ENCODE data around the gene TOMM22.
"Not testable (repeated sequence)": the region's sequence is repeated elsewhere in the genome, so short reads cannot be mapped to it uniquely, and the experiment has no call there.

Gene TOMM22

GRCh38 chr22:38681582-38682335 is at the start of gene TOMM22:
TOMM22 (plus strand) TSS chr22:38681957; CDS start chr22:38681979, 22 bp downstream.
- peak; percentile 89 for DNase-seq (ENCODE audit: low spot score)

DNA sequence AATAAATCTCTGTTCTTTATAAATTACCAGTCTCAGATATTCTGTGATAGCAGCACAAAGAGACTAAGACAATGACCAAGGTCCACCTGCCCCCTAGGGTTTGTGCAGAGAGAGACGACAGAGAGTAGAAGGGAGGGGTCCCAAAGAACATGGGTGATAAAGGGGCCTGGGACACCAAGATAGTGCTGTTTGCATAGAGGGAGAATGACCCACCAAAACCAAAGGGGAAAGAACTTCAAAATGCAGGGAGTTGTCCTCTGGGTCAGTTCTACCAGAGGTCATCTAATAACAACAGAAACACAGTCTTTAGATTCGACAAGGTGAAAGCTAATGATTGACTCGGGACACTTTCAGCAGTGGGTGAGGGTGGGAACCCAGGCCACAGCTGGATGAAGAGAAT is 49.2 kb upstream of the TOMM22 start:
- DNase-seq (ENCODE audit: low spot score): no peak

- DNase-seq (ENCODE audit: low spot score): no peak
Measured at GRCh38 chr22:38638216-38638615, 43.5 kb upstream of the TOMM22 start.

GRCh38 chr22:38638728-38639127 is 43.0 kb upstream of the TOMM22 start:
- no peak for DNase-seq (ENCODE audit: low spot score)

GRCh38 chr22:38641476-38642040 is 40.2 kb upstream of the TOMM22 start:
- DNase-seq (ENCODE audit: low spot score): no peak

- not testable (repeated sequence) for DNase-seq (ENCODE audit: low spot score)
Measured at GRCh38 chr22:38644245-38644644, 37.5 kb upstream of the TOMM22 start.

- DNase-seq (ENCODE audit: low spot score): no peak
Measured at GRCh38 chr22:38645430-38645829, 36.3 kb upstream of the TOMM22 start.

GRCh38 chr22:38649841-38650522 is 31.8 kb upstream of the TOMM22 start:
- DNase-seq (ENCODE audit: low spot score): no peak

GRCh38 chr22:38652859-38653258 is 28.9 kb upstream of the TOMM22 start:
- no peak for DNase-seq (ENCODE audit: low spot score)

DNA sequence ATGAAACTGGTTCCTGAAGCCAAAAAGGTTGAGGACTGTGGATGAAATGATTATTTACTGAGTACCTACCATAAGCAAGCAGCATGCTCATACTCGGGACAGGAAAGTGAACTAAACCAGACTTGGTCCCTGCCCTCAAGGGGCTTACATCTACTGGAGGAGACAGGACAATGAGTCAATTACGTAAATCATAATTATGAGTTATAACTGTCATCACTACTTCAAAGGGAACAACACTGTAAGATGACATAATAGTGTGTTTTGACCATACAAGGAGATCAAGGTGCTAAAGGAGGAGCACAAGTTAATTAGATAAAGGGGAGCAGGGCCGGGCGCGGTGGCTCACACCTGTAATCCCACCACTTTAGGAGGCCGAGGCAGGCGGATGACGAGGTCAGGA is 28.0 kb upstream of the TOMM22 start:
- no peak for DNase-seq (ENCODE audit: low spot score)

- no peak for DNase-seq (ENCODE audit: low spot score)
Measured at GRCh38 chr22:38655519-38656255, 26.1 kb upstream of the TOMM22 start.

- DNase-seq (ENCODE audit: low spot score): peak; percentile 80
Measured at GRCh38 chr22:38656256-38657044, 25.3 kb upstream of the TOMM22 start, which contains the start of the genes CBY1 and FAM227A. CBY1 (plus strand) TSS chr22:38656638; CDS start chr22:38668055, 11,417 bp downstream. FAM227A (minus strand) TSS chr22:38656392; CDS start chr22:38650168, 6,224 bp downstream.

DNA sequence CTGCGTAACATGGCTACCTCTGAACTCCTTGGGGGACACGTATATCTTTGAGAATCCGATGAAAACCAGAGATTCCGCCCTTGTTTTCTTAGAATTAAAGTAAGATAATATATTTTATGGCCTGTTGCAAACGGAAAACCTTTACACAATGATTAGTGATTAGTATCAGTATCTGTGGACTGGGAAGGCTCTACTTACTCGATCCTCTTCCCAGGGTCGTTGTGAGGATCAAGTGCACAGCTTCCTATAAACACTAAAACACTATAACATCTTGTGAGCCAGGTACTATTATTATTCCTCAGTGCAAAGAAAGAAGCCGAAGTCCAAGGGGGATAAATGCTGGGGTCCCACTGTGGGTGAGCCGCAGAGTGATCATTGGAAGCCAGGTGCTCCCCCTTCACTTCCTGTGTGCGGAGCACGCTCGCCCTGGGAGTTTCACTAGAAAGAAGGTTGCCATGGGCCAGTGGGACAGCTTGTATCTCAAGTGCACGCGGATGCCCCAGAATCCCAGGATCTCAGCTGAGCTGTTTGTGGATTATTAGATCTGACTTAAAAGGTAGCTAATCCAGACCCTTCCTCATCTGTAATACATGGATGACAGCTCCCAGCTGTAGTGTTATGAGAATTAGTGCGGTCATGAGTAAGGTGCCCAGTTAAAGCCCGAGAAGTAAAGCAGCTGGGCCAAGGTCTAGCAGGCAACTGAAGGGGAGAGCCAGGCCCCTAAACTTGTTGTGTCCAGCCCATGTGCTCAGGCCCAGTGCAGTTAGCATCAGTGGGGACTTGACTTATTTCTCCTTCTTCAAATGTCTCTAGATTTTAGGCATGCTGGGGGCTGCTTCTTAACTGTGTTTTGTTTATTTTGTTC is 24.5 kb upstream of the TOMM22 start:
- DNase-seq (ENCODE audit: low spot score): peak; percentile 8

- DNase-seq (ENCODE audit: low spot score): no peak
Measured at GRCh38 chr22:38674888-38675287, 6.9 kb upstream of the TOMM22 start.

DNA sequence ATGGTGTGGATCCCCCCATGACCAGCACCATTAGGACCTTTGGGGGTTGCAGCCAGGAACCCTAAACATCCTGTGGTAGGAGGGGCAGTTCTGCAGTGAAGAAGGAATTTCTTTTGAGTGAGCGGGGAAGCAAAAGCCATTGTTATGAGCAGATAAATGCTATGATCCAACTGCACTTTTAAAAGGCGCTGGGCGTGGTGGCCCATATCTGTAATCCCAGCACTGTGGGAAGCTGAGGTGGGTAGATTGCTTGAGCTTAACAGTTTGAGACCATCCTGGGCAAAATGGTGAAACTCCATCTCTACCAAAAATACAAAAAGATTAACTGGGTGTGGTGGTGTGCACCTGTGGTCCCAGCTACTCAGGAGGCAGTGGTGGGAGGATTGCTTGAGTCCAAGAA is 5.9 kb upstream of the TOMM22 start:
- DNase-seq (ENCODE audit: low spot score): no peak

- DNase-seq (ENCODE audit: low spot score): no peak
Measured at GRCh38 chr22:38684895-38685294, 3.1 kb downstream of the TOMM22 start.

GRCh38 chr22:38685761-38686160 is 4.0 kb downstream of the TOMM22 start:
- no peak for DNase-seq (ENCODE audit: low spot score)

DNA sequence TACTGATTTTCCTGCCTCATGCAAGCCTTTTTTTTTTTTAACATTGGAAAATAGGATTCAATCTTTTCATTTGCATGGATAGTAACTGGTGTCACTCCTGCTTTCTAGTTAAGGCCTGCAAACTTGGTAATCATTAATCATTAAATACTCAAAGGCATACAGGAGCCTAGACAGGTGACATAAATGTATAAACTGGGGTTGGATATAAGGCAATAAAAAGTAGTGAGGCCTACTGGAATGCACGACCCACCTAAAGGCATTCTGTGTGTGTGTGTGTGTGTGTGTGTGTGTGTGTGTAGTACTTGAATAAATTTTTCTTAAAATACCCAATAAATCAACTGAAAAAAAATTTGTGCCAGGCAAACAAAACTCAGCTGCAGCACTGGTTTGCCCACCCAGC is 7.9 kb downstream of the TOMM22 start:
- DNase-seq (ENCODE audit: low spot score): no peak

GRCh38 chr22:38694049-38694448 is 12.3 kb downstream of the TOMM22 start:
- no peak for DNase-seq (ENCODE audit: low spot score)

DNA sequence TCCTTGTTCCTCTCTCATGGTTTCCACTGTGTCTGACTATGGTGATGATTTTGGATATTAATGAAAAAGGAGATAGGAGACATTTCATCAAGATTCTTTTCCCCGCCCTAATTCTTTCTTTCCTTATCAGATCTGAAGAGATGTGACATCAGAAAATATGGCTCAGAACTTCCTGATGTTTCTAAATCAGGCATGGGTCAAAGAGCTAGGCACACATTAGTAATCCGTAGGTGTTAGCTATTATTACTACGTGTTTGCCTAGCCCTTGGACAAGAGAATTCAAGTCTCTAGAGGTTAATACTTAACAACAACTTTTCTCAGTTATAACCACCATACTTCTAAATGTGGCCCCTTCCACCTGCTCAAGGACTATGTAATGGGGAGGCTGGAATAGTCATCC is 13.2 kb downstream of the TOMM22 start:
- DNase-seq (ENCODE audit: low spot score): no peak

Measured in hematopoietic multipotent progenitor cell treated with erythropoietin and hydrocortisone succinate and interleukin-3 and kit ligand, for 15 days (in vitro differentiated cells).